ENCODE measurements around the gene VAPB. TPM values are rescaled to one million over a fixed set of nuclear protein-coding genes. Genes with fewer than 3 reads are reported as not detected.

VAPB gene
- total RNA-seq, 1 experiment from 2014 or later, result 51.1 TPM

- Histone ChIP-seq H2AFZ (ENCODE audit: low read depth, low read length, poor library complexity, severe bottlenecking) (no peak overlapping the region), H3K4me3 (replicated peaks in 1 of 2; ENCODE audit: low read depth in 1 of 2, low read length in 2 of 2) (no peak overlapping the region), H3K4me2 (ENCODE audit: low read length) (no peak overlapping the region), H3K4me1 (ENCODE audit: control insufficient read depth in 1 of 2, insufficient read depth in 2 of 2, low read length in 2 of 2) (no peaks in the 10 kb centered on the region; a peak in 1 of 4 replicates), H4K20me1 (ENCODE audit: insufficient read depth) (no peaks in the 10 kb centered on the region), H3K27me3 (ENCODE audit: insufficient read depth, low read length) (no peaks in the 10 kb centered on the region), H3K9ac (ENCODE audit: low read length) (no peak overlapping the region), H3K79me2 (ENCODE audit: insufficient read depth, low read length) (no peaks in the 10 kb centered on the region), H3K36me3 (ENCODE audit: control insufficient read depth in 1 of 2, insufficient read depth in 2 of 2, low read length in 2 of 2) (no peaks in the 10 kb centered on the region), H3K9me2 (ENCODE audit: insufficient read depth) (no peaks in the 10 kb centered on the region), H3K27ac (ENCODE audit: low read depth, low read length) (no peak overlapping the region), H3K9me3 (ENCODE audit: control insufficient read depth in 1 of 2, insufficient read depth in 1 of 2, low read depth in 1 of 2, low read length in 2 of 2) (no peaks in the 10 kb centered on the region)
- no TSS peak for BruUV-seq (replicated peaks)
- TF ChIP-seq SP1 (IDR thresholded peaks at IDR 0.05; ENCODE audit: low read depth), result no peak
- TF ChIP-seq ELF1 (IDR thresholded peaks at IDR 0.05; ENCODE audit: borderline replicate concordance, low read depth), result no peak
- TF ChIP-seq MAX (IDR thresholded peaks at IDR 0.05), result no peak
- TF ChIP-seq CBX3 (IDR thresholded peaks at IDR 0.05; ENCODE audit: low read depth), result no peak
- TF ChIP-seq SIN3A (IDR thresholded peaks at IDR 0.05; ENCODE audit: low read depth), result no peak
- no peak for TF ChIP-seq POLR2AphosphoS5 (IDR thresholded peaks at IDR 0.05; ENCODE audit: low read depth, low read length)
- TF ChIP-seq ATF3 (IDR thresholded peaks at IDR 0.05), result no peak
- TF ChIP-seq SRF (IDR thresholded peaks at IDR 0.05; ENCODE audit: low read depth), result no peak
- no peak for TF ChIP-seq EGR1 (IDR thresholded peaks at IDR 0.05; ENCODE audit: low read depth)
- no peak for TF ChIP-seq TCF7L2 (IDR thresholded peaks at IDR 0.05; ENCODE audit: borderline replicate concordance, extremely low read depth, insufficient read depth, insufficient read length)
- no peak for TF ChIP-seq YY1 (IDR thresholded peaks at IDR 0.05; ENCODE audit: extremely low read depth, insufficient replicate concordance, low read depth, low read length)
- no peak for TF ChIP-seq EZH2phosphoT487 (IDR thresholded peaks at IDR 0.05; ENCODE audit: borderline replicate concordance)
- no peak for TF ChIP-seq FOSL1 (IDR thresholded peaks at IDR 0.05; ENCODE audit: low read depth)
- TF ChIP-seq REST (IDR thresholded peaks at IDR 0.05; ENCODE audit: low read depth), result no peak
- ATAC-seq (no peak), DNase-seq (ENCODE audit: low read depth, low spot score) (no peak)
- CTCF ChIA-PET, result no interaction called here
- intact Hi-C loops (cut with micrococcal nuclease), result no loop called here
- RAD21 ChIA-PET (ENCODE audit: low non-redundant PET in 1 of 2, low total read pairs in 2 of 2, uncharacterized antibody in 2 of 2, unreplicated experiment in 2 of 2), result no interaction called here
- POLR2A ChIA-PET, result interaction anchor here (0.6 kb wide), 1 partner anchor 253 kb away, joined by 3 read pairs; no protein-coding TSS in a partner anchor
Observed at GRCh38 chr20:58362970-58363369, 26.1 kb upstream of the VAPB start.
